ENCODE data around the gene PDE6A. TPM values are rescaled to one million over a fixed set of nuclear protein-coding genes. Genes with fewer than 3 reads are reported as not detected.
A peak's percentile ranks its signal among the peaks of the same experiment; 100 is the strongest.

PDE6A gene
- total RNA-seq, 1 donor from 2014 or later = 0.12 TPM

- TF ChIP-seq CTCF (IDR thresholded peaks at IDR 0.05) = peak; percentile 95
- Mint-ChIP-seq H3K27ac (ENCODE audit: unreplicated experiment) (peak overlapping the region; percentile 57), H3K27me3 (ENCODE audit: low read depth) (no peaks in the 10 kb centered on the region), H3K4me1 (ENCODE audit: low read depth) (peaks cover 7% of the 10 kb centered on the region), H3K9me3 (ENCODE audit: low read depth) (no peaks in the 10 kb centered on the region), H3K36me3 (ENCODE audit: low read depth) (peaks cover 1% of the 10 kb centered on the region), H3K4me3 (ENCODE audit: unreplicated experiment) (no peak overlapping the region)
- no peak for DNase-seq (ENCODE audit: low spot score)
Measured at GRCh38 chr5:149828161-149829011, 116.2 kb downstream of the PDE6A start.

GRCh38 chr5:149827546-149827945, 117.0 kb downstream of the PDE6A start:
- H3K4me1 Mint-ChIP-seq (ENCODE audit: low read depth) = peaks cover 7% of the 10 kb centered on the region
- no peak overlapping the region for H3K27ac Mint-ChIP-seq (ENCODE audit: unreplicated experiment)
- no peaks in the 10 kb centered on the region for H3K36me3 Mint-ChIP-seq (ENCODE audit: low read depth)
- H3K9me3 Mint-ChIP-seq (ENCODE audit: low read depth) = no peaks in the 10 kb centered on the region
- no peaks in the 10 kb centered on the region for H3K27me3 Mint-ChIP-seq (ENCODE audit: low read depth)
- no peak for TF ChIP-seq CTCF (IDR thresholded peaks at IDR 0.05)
- DNase-seq (ENCODE audit: low spot score) = no peak
- no peak overlapping the region for H3K4me3 Mint-ChIP-seq (ENCODE audit: unreplicated experiment)

- Mint-ChIP-seq H3K27ac (ENCODE audit: unreplicated experiment) (no peak overlapping the region), H3K9me3 (ENCODE audit: low read depth) (no peaks in the 10 kb centered on the region), H3K4me1 (ENCODE audit: low read depth) (peaks cover 7% of the 10 kb centered on the region), H3K36me3 (ENCODE audit: low read depth) (no peaks in the 10 kb centered on the region), H3K4me3 (ENCODE audit: unreplicated experiment) (no peak overlapping the region), H3K27me3 (ENCODE audit: low read depth) (no peaks in the 10 kb centered on the region)
- no peak for DNase-seq (ENCODE audit: low spot score)
- TF ChIP-seq CTCF (IDR thresholded peaks at IDR 0.05) = no peak
Measured at GRCh38 chr5:149827086-149827485, 117.5 kb downstream of the PDE6A start.

- no peaks in the 10 kb centered on the region for H3K36me3 Mint-ChIP-seq (ENCODE audit: low read depth)
- no peak for DNase-seq (ENCODE audit: low spot score)
- no peaks in the 10 kb centered on the region for H3K9me3 Mint-ChIP-seq (ENCODE audit: low read depth)
- TF ChIP-seq CTCF (IDR thresholded peaks at IDR 0.05) = no peak
- H3K4me1 Mint-ChIP-seq (ENCODE audit: low read depth) = peaks cover 7% of the 10 kb centered on the region
- no peak overlapping the region for H3K4me3 Mint-ChIP-seq (ENCODE audit: unreplicated experiment)
- no peak overlapping the region for H3K27ac Mint-ChIP-seq (ENCODE audit: unreplicated experiment)
- no peaks in the 10 kb centered on the region for H3K27me3 Mint-ChIP-seq (ENCODE audit: low read depth)
Measured at GRCh38 chr5:149826574-149826973, 118.0 kb downstream of the PDE6A start.

- H3K4me3 Mint-ChIP-seq (ENCODE audit: unreplicated experiment) = no peak overlapping the region
- no peak for TF ChIP-seq CTCF (IDR thresholded peaks at IDR 0.05)
Measured at GRCh38 chr5:149824846-149825245, 119.7 kb downstream of the PDE6A start.

More at GRCh38 chr5:149824846-149825245, 119.7 kb downstream of the PDE6A start:
- peaks cover 7% of the 10 kb centered on the region for H3K4me1 Mint-ChIP-seq (ENCODE audit: low read depth)
- no peak overlapping the region for H3K27ac Mint-ChIP-seq (ENCODE audit: unreplicated experiment)
- H3K27me3 Mint-ChIP-seq (ENCODE audit: low read depth) = no peaks in the 10 kb centered on the region
- no peak for DNase-seq (ENCODE audit: low spot score)
- H3K36me3 Mint-ChIP-seq (ENCODE audit: low read depth) = no peaks in the 10 kb centered on the region
- no peaks in the 10 kb centered on the region for H3K9me3 Mint-ChIP-seq (ENCODE audit: low read depth)

Measured in chondrocyte (in vitro differentiated cells).